ENCODE measurements around the gene KIF26B. TPM values are rescaled to one million over a fixed set of nuclear protein-coding genes. Genes with fewer than 3 reads are reported as not detected.

The KIF26B gene
- total RNA-seq, 1 experiment from 2014 or later: 1.2 TPM

- TF ChIP-seq USF2 (CRISPR knock-in tag; IDR thresholded peaks at IDR 0.05) (no peak), SP1 (CRISPR knock-in tag; conservative IDR thresholded peaks at IDR 0.05) (no peak), ZNF396 (CRISPR knock-in tag; IDR thresholded peaks at IDR 0.05; ENCODE audit: borderline replicate concordance) (no peak)
These were observed 130.4 kb downstream of the KIF26B start (continued) for GRCh38 chr1:245285168-245285567.

GRCh38 chr1:245288796-245289195 is 134.0 kb downstream of the KIF26B start:
- DNase-seq (ENCODE audit: low spot score): no peak
- Mint-ChIP-seq H3K36me3 (no peaks in the 10 kb centered on the region), H3K27me3 (ENCODE audit: low read depth) (no peaks in the 10 kb centered on the region), H3K4me1 (peaks cover 4% of the 10 kb centered on the region; the same call in 1 of the 2 replicates), H3K4me3 (no peak overlapping the region), H3K9me3 (no peaks in the 10 kb centered on the region), H3K27ac (no peak overlapping the region)
- ChIA-PET POLR2A (no interaction called here), CTCF (no interaction called here)
- no peak for ATAC-seq
- TF ChIP-seq FOXK1 (CRISPR knock-in tag; IDR thresholded peaks at IDR 0.05): no peak
- no peak for TF ChIP-seq NR2C2 (CRISPR knock-in tag; IDR thresholded peaks at IDR 0.05)
- no peak for TF ChIP-seq NFE2L1 (CRISPR knock-in tag; IDR thresholded peaks at IDR 0.05)
- TF ChIP-seq CBFB (CRISPR knock-in tag; IDR thresholded peaks at IDR 0.05; ENCODE audit: low read depth): no peak
- TF ChIP-seq OVOL2 (CRISPR knock-in tag; IDR thresholded peaks at IDR 0.05; ENCODE audit: borderline replicate concordance): no peak
- TF ChIP-seq USF2 (CRISPR knock-in tag; IDR thresholded peaks at IDR 0.05): no peak
- TF ChIP-seq SMAD3 (CRISPR knock-in tag; IDR thresholded peaks at IDR 0.05; ENCODE audit: borderline replicate concordance): no peak
- TF ChIP-seq ERG (CRISPR knock-in tag; IDR thresholded peaks at IDR 0.05): no peak
- TF ChIP-seq ZNF512 (CRISPR knock-in tag; IDR thresholded peaks at IDR 0.05; ENCODE audit: borderline replicate concordance): no peak
- no peak for TF ChIP-seq JUN (CRISPR knock-in tag; IDR thresholded peaks at IDR 0.05)
- TF ChIP-seq MXD4 (CRISPR knock-in tag; IDR thresholded peaks at IDR 0.05; ENCODE audit: borderline replicate concordance): no peak
- TF ChIP-seq ZNF121 (CRISPR knock-in tag; IDR thresholded peaks at IDR 0.05): no peak
- no peak for TF ChIP-seq SP1 (CRISPR knock-in tag; conservative IDR thresholded peaks at IDR 0.05)

- ATAC-seq (no peak), DNase-seq (ENCODE audit: low spot score) (no peak)
- no peaks in the 10 kb centered on the region for H3K27me3 Mint-ChIP-seq (ENCODE audit: low read depth)
- no peaks in the 10 kb centered on the region for H3K36me3 Mint-ChIP-seq
- ChIA-PET POLR2A (no interaction called here), CTCF (no interaction called here)
- no peak overlapping the region for H3K4me3 Mint-ChIP-seq
- H3K27ac Mint-ChIP-seq: no peak overlapping the region
- no peaks in the 10 kb centered on the region for H3K9me3 Mint-ChIP-seq
- H3K4me1 Mint-ChIP-seq: peaks cover 4% of the 10 kb centered on the region; the same call in 1 of the 2 replicates
- no peak for TF ChIP-seq ZNF512 (CRISPR knock-in tag; IDR thresholded peaks at IDR 0.05; ENCODE audit: borderline replicate concordance)
- TF ChIP-seq ETV6 (CRISPR knock-in tag; IDR thresholded peaks at IDR 0.05): no peak
- TF ChIP-seq CTCF (IDR thresholded peaks at IDR 0.05): no peak
- TF ChIP-seq AFF4 (CRISPR knock-in tag; IDR thresholded peaks at IDR 0.05; ENCODE audit: borderline replicate concordance): no peak
- no peak for TF ChIP-seq HMGXB4 (CRISPR knock-in tag; IDR thresholded peaks at IDR 0.05)
- TF ChIP-seq USF1 (CRISPR knock-in tag; IDR thresholded peaks at IDR 0.05): no peak
These were observed 136.1 kb downstream of the KIF26B start for GRCh38 chr1:245290836-245291235.
